ENCODE results near the gene TFIP11. TPM values are rescaled to one million over a fixed set of nuclear protein-coding genes. Genes with fewer than 3 reads are reported as not detected.

TFIP11 gene
- total RNA-seq, 4 donors from 2014 or later: 29.1 to 55.0 (median 35.7) TPM

DNA sequence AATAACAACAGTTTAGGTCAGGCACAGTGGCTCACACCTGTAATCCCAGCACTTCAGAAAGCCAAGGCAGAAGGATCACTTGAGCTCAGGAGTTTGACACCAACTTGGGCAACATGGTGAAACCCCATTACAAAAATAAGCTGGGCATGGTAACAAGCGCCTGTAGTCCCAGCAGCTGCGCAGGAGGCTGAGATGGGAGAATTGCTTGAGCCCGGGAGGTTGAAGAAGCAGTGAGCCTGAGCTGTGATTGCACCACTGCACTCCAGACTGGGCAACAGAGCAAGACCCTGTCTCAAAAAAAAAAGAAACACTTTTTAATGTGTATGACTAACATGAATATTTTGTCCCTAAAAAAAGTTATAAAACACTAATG, 24.5 kb upstream of the TFIP11 start:
- no peak for TF ChIP-seq POLR2A (IDR thresholded peaks at IDR 0.05)
- TF ChIP-seq, protein P1, sequence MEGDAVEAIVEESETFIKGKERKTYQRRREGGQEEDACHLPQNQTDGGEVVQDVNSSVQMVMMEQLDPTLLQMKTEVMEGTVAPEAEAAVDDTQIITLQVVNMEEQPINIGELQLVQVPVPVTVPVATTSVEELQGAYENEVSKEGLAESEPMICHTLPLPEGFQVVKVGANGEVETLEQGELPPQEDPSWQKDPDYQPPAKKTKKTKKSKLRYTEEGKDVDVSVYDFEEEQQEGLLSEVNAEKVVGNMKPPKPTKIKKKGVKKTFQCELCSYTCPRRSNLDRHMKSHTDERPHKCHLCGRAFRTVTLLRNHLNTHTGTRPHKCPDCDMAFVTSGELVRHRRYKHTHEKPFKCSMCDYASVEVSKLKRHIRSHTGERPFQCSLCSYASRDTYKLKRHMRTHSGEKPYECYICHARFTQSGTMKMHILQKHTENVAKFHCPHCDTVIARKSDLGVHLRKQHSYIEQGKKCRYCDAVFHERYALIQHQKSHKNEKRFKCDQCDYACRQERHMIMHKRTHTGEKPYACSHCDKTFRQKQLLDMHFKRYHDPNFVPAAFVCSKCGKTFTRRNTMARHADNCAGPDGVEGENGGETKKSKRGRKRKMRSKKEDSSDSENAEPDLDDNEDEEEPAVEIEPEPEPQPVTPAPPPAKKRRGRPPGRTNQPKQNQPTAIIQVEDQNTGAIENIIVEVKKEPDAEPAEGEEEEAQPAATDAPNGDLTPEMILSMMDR (IDR thresholded peaks at IDR 0.05): no peak
- WGBS, 2 donors: 94 to 95% methylated on average over 3 of the region's 3 CpGs
- intact Hi-C loops (cut with DNase I; ENCODE audit: low total_unique reads): no loop called here
- DNase-seq (ENCODE audit: low spot score in 2 of 2): no peak
- H3K4me3 ChIP-seq (ENCODE audit: low read depth, poor library complexity, severe bottlenecking): no peak overlapping the region

DNA sequence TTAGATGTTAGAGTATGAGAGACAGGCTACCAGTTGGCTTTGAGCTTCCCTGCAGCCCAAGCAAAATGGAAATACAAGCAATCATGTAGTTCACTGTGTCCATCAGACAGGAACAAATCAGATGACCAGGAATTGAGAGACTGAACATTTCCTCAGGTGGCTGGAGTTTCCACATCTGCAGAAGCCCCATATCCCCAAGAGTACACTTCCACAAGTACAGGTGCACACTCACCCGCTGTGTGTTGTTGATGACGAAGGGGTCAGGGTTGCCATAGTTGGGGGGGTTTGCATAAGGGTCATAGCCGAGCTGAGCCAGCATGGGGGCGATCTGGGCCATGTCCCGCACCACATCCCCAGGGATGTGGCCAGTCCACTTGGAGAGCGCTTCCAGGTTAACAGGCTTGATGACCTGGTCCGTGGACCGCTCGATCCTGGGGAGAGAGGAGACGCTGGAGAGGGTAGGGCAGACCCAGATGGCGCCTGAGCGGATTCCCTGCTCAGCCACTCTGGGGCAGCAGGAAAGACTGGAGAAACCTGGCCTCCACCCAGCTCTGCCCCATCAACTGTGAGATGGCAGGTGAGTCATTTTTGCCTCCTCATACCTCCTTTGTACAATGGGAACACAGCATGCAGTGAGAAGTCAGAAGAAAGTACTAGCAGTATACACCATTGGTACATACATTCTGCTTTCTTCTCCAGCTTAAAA, 23.9 kb upstream of the TFIP11 start:
- 93 to 95% methylated on average over 12 of the region's 12 CpGs for WGBS, 2 donors

DNA sequence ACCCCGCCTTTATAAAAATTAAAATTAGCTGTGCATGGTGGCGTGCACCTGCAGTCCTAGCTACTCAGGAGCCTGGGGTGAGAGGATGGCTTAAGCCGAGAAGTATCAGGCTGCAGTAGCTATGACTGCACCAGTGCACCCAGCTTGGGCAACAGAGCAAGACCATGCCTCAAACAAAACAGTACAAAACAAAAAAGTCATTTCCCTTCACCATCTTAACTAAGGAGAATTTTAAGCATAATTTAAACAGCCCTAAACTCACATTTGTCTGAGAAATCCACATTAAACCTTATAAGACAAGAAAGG, 23.3 kb upstream of the TFIP11 start:
- TF ChIP-seq, protein P1 (IDR thresholded peaks at IDR 0.05): no peak
- TF ChIP-seq POLR2A (IDR thresholded peaks at IDR 0.05): no peak
- WGBS, 2 donors: 92 to 95% methylated on average over 3 of the region's 3 CpGs
- intact Hi-C loops (cut with DNase I; ENCODE audit: low total_unique reads): no loop called here
- DNase-seq (ENCODE audit: low spot score in 2 of 2): no peak
- H3K4me3 ChIP-seq (ENCODE audit: low read depth, poor library complexity, severe bottlenecking): no peak overlapping the region

More for the DNA sequence above, 23.9 kb upstream of the TFIP11 start:
- no peak for DNase-seq (ENCODE audit: low spot score in 2 of 2)
- intact Hi-C loops (cut with DNase I; ENCODE audit: low total_unique reads): no loop called here
- H3K4me3 ChIP-seq (ENCODE audit: low read depth, poor library complexity, severe bottlenecking): no peak overlapping the region
- TF ChIP-seq, protein P1 (IDR thresholded peaks at IDR 0.05): no peak
- no peak for TF ChIP-seq POLR2A (IDR thresholded peaks at IDR 0.05)

DNA sequence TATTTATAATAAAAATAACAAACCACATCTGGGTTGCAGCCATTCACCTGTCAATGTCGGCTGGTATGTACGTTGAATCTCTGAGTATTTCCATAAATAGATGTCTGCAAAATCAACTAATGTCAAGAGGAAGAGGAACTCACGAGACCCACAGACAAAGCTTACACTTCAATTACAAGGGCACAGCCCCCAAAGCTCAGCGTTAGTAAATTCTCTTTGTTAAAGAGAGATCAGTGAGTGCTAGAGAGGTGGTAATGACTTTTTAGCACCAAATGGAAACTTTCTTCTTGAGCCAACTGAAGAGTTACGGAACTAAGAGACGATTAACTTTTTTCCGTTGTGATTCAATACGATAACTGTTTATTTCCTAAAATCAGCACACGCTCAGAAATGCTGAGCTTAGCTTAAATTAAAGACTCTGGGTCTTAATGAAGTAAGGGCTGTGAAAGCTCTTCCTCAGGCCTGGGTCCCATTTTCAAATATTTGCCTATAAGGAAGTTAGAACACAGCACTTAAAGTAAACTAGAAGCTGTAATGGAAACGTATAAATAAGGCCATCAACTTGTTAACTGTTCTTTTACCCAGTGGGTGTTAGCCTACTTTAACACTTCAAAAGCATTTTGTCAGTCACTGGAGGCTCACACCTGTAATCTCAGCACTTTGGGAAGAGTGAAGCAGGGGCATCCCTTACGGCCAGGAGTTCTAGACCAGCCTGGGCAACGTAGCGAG, 22.8 kb upstream of the TFIP11 start:
- intact Hi-C loops (cut with DNase I; ENCODE audit: low total_unique reads): no loop called here

DNA sequence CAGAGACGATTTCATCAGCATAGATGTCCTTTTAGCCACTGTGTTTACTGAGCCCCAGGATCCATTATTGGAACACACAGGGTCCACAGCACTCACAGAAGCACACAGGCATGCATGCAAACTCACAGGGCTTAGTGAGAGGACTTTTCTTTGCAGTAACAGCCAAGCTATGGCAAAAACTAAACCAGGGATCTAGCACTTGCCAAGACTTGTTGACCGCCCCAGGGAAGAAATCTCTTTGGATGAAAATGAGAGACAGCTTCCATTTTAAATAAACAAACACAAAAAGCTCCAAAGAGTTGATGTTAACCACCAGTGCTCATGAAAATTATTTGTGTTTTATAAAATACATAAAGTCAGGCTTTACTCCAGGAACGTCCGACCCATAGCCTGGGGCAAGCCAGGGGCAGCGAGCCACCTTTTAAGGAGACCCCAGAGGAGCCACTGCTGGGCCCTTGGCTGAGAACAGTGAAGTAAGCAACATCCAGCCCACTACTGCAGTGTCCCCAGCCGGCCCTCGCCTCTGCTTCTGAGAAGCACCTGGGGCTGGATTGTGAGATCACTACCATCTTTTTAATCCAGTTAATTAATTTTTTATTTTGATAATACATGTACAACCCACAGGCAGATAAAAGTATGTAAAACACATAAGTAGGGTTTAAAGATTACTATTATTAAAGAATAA, 22.0 kb upstream of the TFIP11 start:
- DNase-seq (ENCODE audit: low spot score in 2 of 2): no peak
- no peak overlapping the region for H3K4me3 ChIP-seq (ENCODE audit: low read depth, poor library complexity, severe bottlenecking)
- TF ChIP-seq, protein P1 (IDR thresholded peaks at IDR 0.05): no peak
- TF ChIP-seq POLR2A (IDR thresholded peaks at IDR 0.05): no peak
- intact Hi-C loops (cut with DNase I; ENCODE audit: low total_unique reads): no loop called here
- WGBS, 2 donors: 51 to 62% methylated on average over 7 of the region's 7 CpGs

More for the DNA sequence above, 22.8 kb upstream of the TFIP11 start:
- TF ChIP-seq, protein P1 (IDR thresholded peaks at IDR 0.05): no peak
- no peak for TF ChIP-seq POLR2A (IDR thresholded peaks at IDR 0.05)
- H3K4me3 ChIP-seq (ENCODE audit: low read depth, poor library complexity, severe bottlenecking): no peak overlapping the region
- DNase-seq (ENCODE audit: low spot score in 2 of 2): no peak
- 53 to 58% methylated on average over 13 of the region's 13 CpGs for WGBS, 2 donors
